ENCODE data around the gene BMPR1B.
"Not testable (repeated sequence)": the region's sequence is repeated elsewhere in the genome, so short reads cannot be mapped to it uniquely, and the experiment has no call there.

BMPR1B gene

GRCh38 chr4:95095348-95095974, 337.7 kb downstream of the BMPR1B start:
- DNase-seq = peak; percentile 40

GRCh38 chr4:95102162-95102790, 344.5 kb downstream of the BMPR1B start:
- DNase-seq = no peak

- no peak for DNase-seq
Observed at GRCh38 chr4:95105112-95105511, 347.4 kb downstream of the BMPR1B start.

- DNase-seq = no peak
Observed at GRCh38 chr4:95105983-95106382, 348.2 kb downstream of the BMPR1B start.

GRCh38 chr4:95106408-95106928, 348.7 kb downstream of the BMPR1B start:
- no peak for DNase-seq

- no peak for DNase-seq
Observed at GRCh38 chr4:95107004-95107403, 349.2 kb downstream of the BMPR1B start.

GRCh38 chr4:95107635-95108034, 349.9 kb downstream of the BMPR1B start:
- DNase-seq = no peak

- DNase-seq = no peak
Observed at GRCh38 chr4:95108883-95109421, 351.2 kb downstream of the BMPR1B start.

GRCh38 chr4:95114521-95114920, 356.8 kb downstream of the BMPR1B start:
- DNase-seq = no peak

GRCh38 chr4:95118497-95118896, 360.7 kb downstream of the BMPR1B start:
- DNase-seq = no peak

GRCh38 chr4:95120456-95120855, 362.7 kb downstream of the BMPR1B start:
- DNase-seq = no peak

GRCh38 chr4:95122001-95122400, 364.2 kb downstream of the BMPR1B start:
- no peak for DNase-seq

GRCh38 chr4:95124906-95125504, 367.2 kb downstream of the BMPR1B start:
- peak; percentile 47 for DNase-seq

GRCh38 chr4:95129031-95129430, 371.3 kb downstream of the BMPR1B start:
- no peak for DNase-seq

GRCh38 chr4:95129821-95130311, 372.1 kb downstream of the BMPR1B start:
- DNase-seq = peak; percentile 100

- not testable (repeated sequence) for DNase-seq
Observed at GRCh38 chr4:95134016-95134415, 376.3 kb downstream of the BMPR1B start.

- not testable (repeated sequence) for DNase-seq
Observed at GRCh38 chr4:95139424-95139823, 381.7 kb downstream of the BMPR1B start.

- no peak for DNase-seq
Observed at GRCh38 chr4:95141361-95141760, 383.6 kb downstream of the BMPR1B start.

GRCh38 chr4:95142932-95143331, 385.2 kb downstream of the BMPR1B start:
- no peak for DNase-seq

- no peak for DNase-seq
Observed at GRCh38 chr4:95151255-95151654, 393.5 kb downstream of the BMPR1B start.

GRCh38 chr4:95153182-95153581, 395.4 kb downstream of the BMPR1B start:
- DNase-seq = no peak

- DNase-seq = peak; percentile 56
Observed at GRCh38 chr4:95155759-95156451, 398.1 kb downstream of the BMPR1B start.

- DNase-seq = no peak
Observed at GRCh38 chr4:95156452-95156765, 398.7 kb downstream of the BMPR1B start.
